Measurements from ENCODE around the gene AKT1S1.

Gene AKT1S1

GRCh38 chr19:49851456-49852259 is 25.5 kb downstream of the AKT1S1 start (continued):
- TF ChIP-seq, protein P1, sequence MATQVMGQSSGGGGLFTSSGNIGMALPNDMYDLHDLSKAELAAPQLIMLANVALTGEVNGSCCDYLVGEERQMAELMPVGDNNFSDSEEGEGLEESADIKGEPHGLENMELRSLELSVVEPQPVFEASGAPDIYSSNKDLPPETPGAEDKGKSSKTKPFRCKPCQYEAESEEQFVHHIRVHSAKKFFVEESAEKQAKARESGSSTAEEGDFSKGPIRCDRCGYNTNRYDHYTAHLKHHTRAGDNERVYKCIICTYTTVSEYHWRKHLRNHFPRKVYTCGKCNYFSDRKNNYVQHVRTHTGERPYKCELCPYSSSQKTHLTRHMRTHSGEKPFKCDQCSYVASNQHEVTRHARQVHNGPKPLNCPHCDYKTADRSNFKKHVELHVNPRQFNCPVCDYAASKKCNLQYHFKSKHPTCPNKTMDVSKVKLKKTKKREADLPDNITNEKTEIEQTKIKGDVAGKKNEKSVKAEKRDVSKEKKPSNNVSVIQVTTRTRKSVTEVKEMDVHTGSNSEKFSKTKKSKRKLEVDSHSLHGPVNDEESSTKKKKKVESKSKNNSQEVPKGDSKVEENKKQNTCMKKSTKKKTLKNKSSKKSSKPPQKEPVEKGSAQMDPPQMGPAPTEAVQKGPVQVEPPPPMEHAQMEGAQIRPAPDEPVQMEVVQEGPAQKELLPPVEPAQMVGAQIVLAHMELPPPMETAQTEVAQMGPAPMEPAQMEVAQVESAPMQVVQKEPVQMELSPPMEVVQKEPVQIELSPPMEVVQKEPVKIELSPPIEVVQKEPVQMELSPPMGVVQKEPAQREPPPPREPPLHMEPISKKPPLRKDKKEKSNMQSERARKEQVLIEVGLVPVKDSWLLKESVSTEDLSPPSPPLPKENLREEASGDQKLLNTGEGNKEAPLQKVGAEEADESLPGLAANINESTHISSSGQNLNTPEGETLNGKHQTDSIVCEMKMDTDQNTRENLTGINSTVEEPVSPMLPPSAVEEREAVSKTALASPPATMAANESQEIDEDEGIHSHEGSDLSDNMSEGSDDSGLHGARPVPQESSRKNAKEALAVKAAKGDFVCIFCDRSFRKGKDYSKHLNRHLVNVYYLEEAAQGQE (tag by site-specific recombination; IDR thresholded peaks at IDR 0.05) = no peak
- no peak for TF ChIP-seq ZNF785 (tag by site-specific recombination; IDR thresholded peaks at IDR 0.05)
- 0 out of 2 replicates have a peak, but pooled peaks have one; percentile 5 for TF ChIP-seq SP3 (tag by site-specific recombination; IDR thresholded peaks at IDR 0.05)
- 0 out of 2 replicates have a peak, but pooled peaks have one; percentile 39 for TF ChIP-seq ZNF449 (tag by site-specific recombination; IDR thresholded peaks at IDR 0.05)
- 0 out of 2 replicates have a peak, but pooled peaks have one; percentile 37 for TF ChIP-seq ZBTB11 (tag by site-specific recombination; conservative IDR thresholded peaks at IDR 0.05; ENCODE audit: low read depth)
- TF ChIP-seq ZFHX2 (tag by site-specific recombination; conservative IDR thresholded peaks at IDR 0.05) = peak; percentile 92
- TF ChIP-seq ZNF391 (tag by site-specific recombination; IDR thresholded peaks at IDR 0.05; ENCODE audit: borderline replicate concordance, low read depth) = peak; percentile 25; the same call in 1 of the 2 replicates
- TF ChIP-seq KLF9 (tag by site-specific recombination; IDR thresholded peaks at IDR 0.05; ENCODE audit: low read depth) = 0 out of 2 replicates have a peak, but pooled peaks have one; percentile 8
- TF ChIP-seq, protein P2, sequence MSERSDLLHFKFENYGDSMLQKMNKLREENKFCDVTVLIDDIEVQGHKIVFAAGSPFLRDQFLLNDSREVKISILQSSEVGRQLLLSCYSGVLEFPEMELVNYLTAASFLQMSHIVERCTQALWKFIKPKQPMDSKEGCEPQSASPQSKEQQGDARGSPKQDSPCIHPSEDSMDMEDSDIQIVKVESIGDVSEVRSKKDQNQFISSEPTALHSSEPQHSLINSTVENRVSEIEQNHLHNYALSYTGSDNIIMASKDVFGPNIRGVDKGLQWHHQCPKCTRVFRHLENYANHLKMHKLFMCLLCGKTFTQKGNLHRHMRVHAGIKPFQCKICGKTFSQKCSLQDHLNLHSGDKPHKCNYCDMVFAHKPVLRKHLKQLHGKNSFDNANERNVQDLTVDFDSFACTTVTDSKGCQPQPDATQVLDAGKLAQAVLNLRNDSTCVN (tag by site-specific recombination; optimal IDR thresholded peaks at IDR 0.05) = peak; percentile 85
- no peak for TF ChIP-seq ZNF148 (tag by site-specific recombination; IDR thresholded peaks at IDR 0.05; ENCODE audit: borderline replicate concordance)
- TF ChIP-seq ZXDB (tag by site-specific recombination; IDR thresholded peaks at IDR 0.05) = 0 out of 2 replicates have a peak, but pooled peaks have one; percentile 37
- peak; percentile 44; the same call in 1 of the 2 replicates for TF ChIP-seq PATZ1 (tag by site-specific recombination; IDR thresholded peaks at IDR 0.05)
- peak; percentile 77 for TF ChIP-seq EGR2 (tag by site-specific recombination; IDR thresholded peaks at IDR 0.05; ENCODE audit: low read depth)
